ENCODE results near the gene CUL7. TPM values are rescaled to one million over a fixed set of nuclear protein-coding genes. Genes with fewer than 3 reads are reported as not detected.

Gene CUL7
- total RNA-seq, 1 donor from 2014 or later, result 9.6 TPM

GRCh38 chr6:42993445-42993844 is 60.2 kb downstream of the CUL7 start:
- DNase-seq (no peak), ATAC-seq (no peak)
- intact Hi-C loops (cut with micrococcal nuclease), result no loop called here

GRCh38 chr6:42989923-42990322 is 63.7 kb downstream of the CUL7 start:
- ATAC-seq, result no peak
- no peak for DNase-seq
- intact Hi-C loops (cut with micrococcal nuclease), result no loop called here

- DNase-seq, result no peak
- ATAC-seq, result no peak
- intact Hi-C loops (cut with micrococcal nuclease), result no loop called here
Observed at GRCh38 chr6:42988486-42989020, 65.1 kb downstream of the CUL7 start.

Other genes starting within 250 kb of the CUL7 start
- gene RPL7L1, start 174.2 kb downstream of the CUL7 start, total RNA-seq, result 46.5 TPM
- not detected for gene PTCRA, start 137.8 kb downstream of the CUL7 start, total RNA-seq
- gene CNPY3, start 124.4 kb downstream of the CUL7 start, total RNA-seq, result 19.5 TPM
- 2.0 TPM for gene GNMT, start 93.1 kb downstream of the CUL7 start, total RNA-seq
- gene PEX6, start 74.7 kb downstream of the CUL7 start, total RNA-seq, result 27.8 TPM
- gene PPP2R5D, start 69.3 kb downstream of the CUL7 start, total RNA-seq, result 40.3 TPM
- gene MEA1, start 39.9 kb downstream of the CUL7 start, total RNA-seq, result 28.7 TPM
- gene KLHDC3, start 39.6 kb downstream of the CUL7 start, total RNA-seq, result 167 TPM
- gene RRP36, start 32.2 kb downstream of the CUL7 start, total RNA-seq, result 27.6 TPM
- 116 TPM for gene MRPL2, start 5.6 kb upstream of the CUL7 start, total RNA-seq
- 35.9 TPM for gene KLC4, start 5.8 kb upstream of the CUL7 start, total RNA-seq
- gene PTK7, start 22.5 kb upstream of the CUL7 start, total RNA-seq, result 2.1 TPM
- 78.7 TPM for gene SRF, start 117.4 kb upstream of the CUL7 start, total RNA-seq
- gene CUL9, start 128.3 kb upstream of the CUL7 start, total RNA-seq, result 10.9 TPM
- 31.2 TPM for gene DNPH1, start 175.6 kb upstream of the CUL7 start, total RNA-seq
- gene TTBK1, start 189.6 kb upstream of the CUL7 start, total RNA-seq, result 0.15 TPM
- gene SLC22A7, start 244.4 kb upstream of the CUL7 start, total RNA-seq, result not detected